ENCODE results near the gene ADAM12. TPM values are rescaled to one million over a fixed set of nuclear protein-coding genes. Genes with fewer than 3 reads are reported as not detected.

The ADAM12 gene
- total and polyA plus RNA-seq, 2 experiments from 2014 or later: 0.13 to 0.87 TPM

DNA sequence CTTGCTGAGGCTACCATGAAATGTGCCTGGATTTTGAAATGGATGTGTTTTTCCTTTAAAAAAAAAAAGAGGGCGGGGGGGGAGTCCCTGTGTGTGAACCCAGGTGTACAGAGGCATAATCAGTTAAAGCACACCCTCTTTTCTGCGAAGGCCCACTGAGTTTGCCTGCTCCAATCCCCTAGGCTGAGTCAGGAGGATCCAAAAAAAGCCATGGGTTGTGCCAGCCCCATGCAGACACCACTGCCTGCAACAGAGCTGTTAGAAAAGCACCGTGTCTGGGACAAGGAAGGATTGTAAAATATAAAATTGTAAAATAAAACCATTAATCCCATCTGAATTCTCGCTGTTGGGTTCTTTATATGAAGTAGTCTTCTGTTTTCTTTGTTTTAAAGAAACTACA, 217.9 kb downstream of the ADAM12 start (continued):
- no peak for TF ChIP-seq EZH2 (IDR thresholded peaks at IDR 0.05; ENCODE audit: low read depth, unreplicated experiment)
- no peak for TF ChIP-seq CREB1 (CRISPR knock-in tag; IDR thresholded peaks at IDR 0.05; ENCODE audit: low read depth)
- TF ChIP-seq EZH2phosphoT487 (IDR thresholded peaks at IDR 0.05; ENCODE audit: unreplicated experiment): no peak
- no peak for TF ChIP-seq JUNB (IDR thresholded peaks at IDR 0.05; ENCODE audit: unreplicated experiment)
- no peak for TF ChIP-seq NANOG (IDR thresholded peaks at IDR 0.05; ENCODE audit: borderline replicate concordance)

DNA sequence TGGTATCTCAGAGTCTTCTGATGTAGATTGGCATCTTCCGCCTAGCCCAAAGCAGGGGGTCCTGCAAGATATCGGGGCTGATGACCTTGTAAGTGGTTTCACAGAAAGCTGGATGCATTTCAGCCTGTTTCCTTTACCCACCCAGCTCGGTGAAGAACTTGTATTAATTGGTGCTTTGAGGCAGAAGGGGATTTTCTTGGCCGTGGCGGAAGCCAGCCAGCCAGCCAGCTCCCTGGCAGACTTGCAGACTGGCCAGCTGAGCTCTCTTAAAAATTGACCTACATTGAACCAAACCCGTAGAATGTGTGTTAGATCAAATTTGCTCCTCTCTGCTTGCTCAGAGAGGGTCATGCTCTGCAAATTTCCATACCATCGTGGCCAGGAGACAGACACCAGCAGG, 218.4 kb downstream of the ADAM12 start:
- no peaks in the 10 kb centered on the region for H3K9me2 ChIP-seq (ENCODE audit: insufficient read depth)
- peaks cover 4% of the 10 kb centered on the region; the same call in 2 of the 3 replicates for H3K4me1 Mint-ChIP-seq
- no peak overlapping the region for H3K27ac ChIP-seq (ENCODE audit: low read depth)
- no peaks in the 10 kb centered on the region for H3F3A ChIP-seq (replicated peaks; ENCODE audit: low read depth)
- peaks cover 10% of the 10 kb centered on the region for H3K27me3 Mint-ChIP-seq (ENCODE audit: insufficient read depth, low read depth, poor library complexity)
- DNase-seq (ENCODE audit: low spot score) (no peak), ATAC-seq (no peak)
- H3K4me1 ChIP-seq (ENCODE audit: insufficient read depth): no peaks in the 10 kb centered on the region
- H3K9me3 Mint-ChIP-seq: no peaks in the 10 kb centered on the region
- H3K79me2 ChIP-seq (replicated peaks; ENCODE audit: insufficient read depth): no peaks in the 10 kb centered on the region
- H3K27ac Mint-ChIP-seq: no peak overlapping the region
- H3K36me3 Mint-ChIP-seq (ENCODE audit: low read depth): no peaks in the 10 kb centered on the region
- no peak overlapping the region for H3K4me2 ChIP-seq
- H2AFZ ChIP-seq: peak overlapping the region; percentile 66; the same call in 1 of the 2 replicates
- H3K27me3 ChIP-seq (ENCODE audit: insufficient read depth): no peaks in the 10 kb centered on the region
- H3K4me3 ChIP-seq: no peak overlapping the region
- no peaks in the 10 kb centered on the region for H4K20me1 ChIP-seq (replicated peaks; ENCODE audit: insufficient read depth)
- H3K36me3 ChIP-seq (ENCODE audit: insufficient read depth): no peaks in the 10 kb centered on the region
- TF ChIP-seq CTCF (conservative IDR thresholded peaks at IDR 0.05; ENCODE audit: low read depth in 2 of 2) (no peak), JUNB (IDR thresholded peaks at IDR 0.05; ENCODE audit: unreplicated experiment) (no peak), POLR2AphosphoS5 (IDR thresholded peaks at IDR 0.05; ENCODE audit: low read depth) (no peak), ZNF114 (CRISPR knock-in tag; IDR thresholded peaks at IDR 0.05) (no peak), NANOG (IDR thresholded peaks at IDR 0.05; ENCODE audit: borderline replicate concordance) (no peak), EZH2 (IDR thresholded peaks at IDR 0.05; ENCODE audit: low read depth, unreplicated experiment) (no peak), ZNF331 (CRISPR knock-in tag; IDR thresholded peaks at IDR 0.05; ENCODE audit: low read depth) (no peak), ETS1 (IDR thresholded peaks at IDR 0.05) (no peak), STAT1 (IDR thresholded peaks at IDR 0.05; ENCODE audit: unreplicated experiment) (no peak), EZH2phosphoT487 (IDR thresholded peaks at IDR 0.05; ENCODE audit: unreplicated experiment) (no peak), CREB1 (CRISPR knock-in tag; IDR thresholded peaks at IDR 0.05; ENCODE audit: low read depth) (no peak)
- TF ChIP-seq, protein P1, sequence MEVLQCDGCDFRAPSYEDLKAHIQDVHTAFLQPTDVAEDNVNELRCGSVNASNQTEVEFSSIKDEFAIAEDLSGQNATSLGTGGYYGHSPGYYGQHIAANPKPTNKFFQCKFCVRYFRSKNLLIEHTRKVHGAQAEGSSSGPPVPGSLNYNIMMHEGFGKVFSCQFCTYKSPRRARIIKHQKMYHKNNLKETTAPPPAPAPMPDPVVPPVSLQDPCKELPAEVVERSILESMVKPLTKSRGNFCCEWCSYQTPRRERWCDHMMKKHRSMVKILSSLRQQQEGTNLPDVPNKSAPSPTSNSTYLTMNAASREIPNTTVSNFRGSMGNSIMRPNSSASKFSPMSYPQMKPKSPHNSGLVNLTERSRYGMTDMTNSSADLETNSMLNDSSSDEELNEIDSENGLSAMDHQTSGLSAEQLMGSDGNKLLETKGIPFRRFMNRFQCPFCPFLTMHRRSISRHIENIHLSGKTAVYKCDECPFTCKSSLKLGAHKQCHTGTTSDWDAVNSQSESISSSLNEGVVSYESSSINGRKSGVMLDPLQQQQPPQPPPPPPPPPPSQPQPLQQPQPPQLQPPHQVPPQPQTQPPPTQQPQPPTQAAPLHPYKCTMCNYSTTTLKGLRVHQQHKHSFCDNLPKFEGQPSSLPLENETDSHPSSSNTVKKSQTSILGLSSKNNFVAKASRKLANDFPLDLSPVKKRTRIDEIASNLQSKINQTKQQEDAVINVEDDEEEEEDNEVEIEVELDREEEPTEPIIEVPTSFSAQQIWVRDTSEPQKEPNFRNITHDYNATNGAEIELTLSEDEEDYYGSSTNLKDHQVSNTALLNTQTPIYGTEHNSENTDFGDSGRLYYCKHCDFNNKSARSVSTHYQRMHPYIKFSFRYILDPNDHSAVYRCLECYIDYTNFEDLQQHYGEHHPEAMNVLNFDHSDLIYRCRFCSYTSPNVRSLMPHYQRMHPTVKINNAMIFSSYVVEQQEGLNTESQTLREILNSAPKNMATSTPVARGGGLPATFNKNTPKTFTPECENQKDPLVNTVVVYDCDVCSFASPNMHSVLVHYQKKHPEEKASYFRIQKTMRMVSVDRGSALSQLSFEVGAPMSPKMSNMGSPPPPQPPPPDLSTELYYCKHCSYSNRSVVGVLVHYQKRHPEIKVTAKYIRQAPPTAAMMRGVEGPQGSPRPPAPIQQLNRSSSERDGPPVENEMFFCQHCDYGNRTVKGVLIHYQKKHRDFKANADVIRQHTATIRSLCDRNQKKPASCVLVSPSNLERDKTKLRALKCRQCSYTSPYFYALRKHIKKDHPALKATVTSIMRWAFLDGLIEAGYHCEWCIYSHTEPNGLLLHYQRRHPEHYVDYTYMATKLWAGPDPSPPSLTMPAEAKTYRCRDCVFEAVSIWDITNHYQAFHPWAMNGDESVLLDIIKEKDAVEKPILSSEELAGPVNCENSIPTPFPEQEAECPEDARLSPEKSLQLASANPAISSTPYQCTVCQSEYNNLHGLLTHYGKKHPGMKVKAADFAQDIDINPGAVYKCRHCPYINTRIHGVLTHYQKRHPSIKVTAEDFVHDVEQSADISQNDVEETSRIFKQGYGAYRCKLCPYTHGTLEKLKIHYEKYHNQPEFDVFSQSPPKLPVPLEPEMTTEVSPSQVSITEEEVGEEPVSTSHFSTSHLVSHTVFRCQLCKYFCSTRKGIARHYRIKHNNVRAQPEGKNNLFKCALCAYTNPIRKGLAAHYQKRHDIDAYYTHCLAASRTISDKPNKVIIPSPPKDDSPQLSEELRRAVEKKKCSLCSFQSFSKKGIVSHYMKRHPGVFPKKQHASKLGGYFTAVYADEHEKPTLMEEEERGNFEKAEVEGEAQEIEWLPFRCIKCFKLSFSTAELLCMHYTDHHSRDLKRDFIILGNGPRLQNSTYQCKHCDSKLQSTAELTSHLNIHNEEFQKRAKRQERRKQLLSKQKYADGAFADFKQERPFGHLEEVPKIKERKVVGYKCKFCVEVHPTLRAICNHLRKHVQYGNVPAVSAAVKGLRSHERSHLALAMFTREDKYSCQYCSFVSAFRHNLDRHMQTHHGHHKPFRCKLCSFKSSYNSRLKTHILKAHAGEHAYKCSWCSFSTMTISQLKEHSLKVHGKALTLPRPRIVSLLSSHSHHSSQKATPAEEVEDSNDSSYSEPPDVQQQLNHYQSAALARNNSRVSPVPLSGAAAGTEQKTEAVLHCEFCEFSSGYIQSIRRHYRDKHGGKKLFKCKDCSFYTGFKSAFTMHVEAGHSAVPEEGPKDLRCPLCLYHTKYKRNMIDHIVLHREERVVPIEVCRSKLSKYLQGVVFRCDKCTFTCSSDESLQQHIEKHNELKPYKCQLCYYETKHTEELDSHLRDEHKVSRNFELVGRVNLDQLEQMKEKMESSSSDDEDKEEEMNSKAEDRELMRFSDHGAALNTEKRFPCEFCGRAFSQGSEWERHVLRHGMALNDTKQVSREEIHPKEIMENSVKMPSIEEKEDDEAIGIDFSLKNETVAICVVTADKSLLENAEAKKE (CRISPR knock-in tag; IDR thresholded peaks at IDR 0.05): no peak
- TF ChIP-seq, protein P2, sequence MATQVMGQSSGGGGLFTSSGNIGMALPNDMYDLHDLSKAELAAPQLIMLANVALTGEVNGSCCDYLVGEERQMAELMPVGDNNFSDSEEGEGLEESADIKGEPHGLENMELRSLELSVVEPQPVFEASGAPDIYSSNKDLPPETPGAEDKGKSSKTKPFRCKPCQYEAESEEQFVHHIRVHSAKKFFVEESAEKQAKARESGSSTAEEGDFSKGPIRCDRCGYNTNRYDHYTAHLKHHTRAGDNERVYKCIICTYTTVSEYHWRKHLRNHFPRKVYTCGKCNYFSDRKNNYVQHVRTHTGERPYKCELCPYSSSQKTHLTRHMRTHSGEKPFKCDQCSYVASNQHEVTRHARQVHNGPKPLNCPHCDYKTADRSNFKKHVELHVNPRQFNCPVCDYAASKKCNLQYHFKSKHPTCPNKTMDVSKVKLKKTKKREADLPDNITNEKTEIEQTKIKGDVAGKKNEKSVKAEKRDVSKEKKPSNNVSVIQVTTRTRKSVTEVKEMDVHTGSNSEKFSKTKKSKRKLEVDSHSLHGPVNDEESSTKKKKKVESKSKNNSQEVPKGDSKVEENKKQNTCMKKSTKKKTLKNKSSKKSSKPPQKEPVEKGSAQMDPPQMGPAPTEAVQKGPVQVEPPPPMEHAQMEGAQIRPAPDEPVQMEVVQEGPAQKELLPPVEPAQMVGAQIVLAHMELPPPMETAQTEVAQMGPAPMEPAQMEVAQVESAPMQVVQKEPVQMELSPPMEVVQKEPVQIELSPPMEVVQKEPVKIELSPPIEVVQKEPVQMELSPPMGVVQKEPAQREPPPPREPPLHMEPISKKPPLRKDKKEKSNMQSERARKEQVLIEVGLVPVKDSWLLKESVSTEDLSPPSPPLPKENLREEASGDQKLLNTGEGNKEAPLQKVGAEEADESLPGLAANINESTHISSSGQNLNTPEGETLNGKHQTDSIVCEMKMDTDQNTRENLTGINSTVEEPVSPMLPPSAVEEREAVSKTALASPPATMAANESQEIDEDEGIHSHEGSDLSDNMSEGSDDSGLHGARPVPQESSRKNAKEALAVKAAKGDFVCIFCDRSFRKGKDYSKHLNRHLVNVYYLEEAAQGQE (IDR thresholded peaks at IDR 0.05; ENCODE audit: unreplicated experiment): no peak
- H3K4me3 Mint-ChIP-seq: no peak overlapping the region
